HEK293 (cell line): ENCODE data around the gene POU5F1.
"Not testable (repeated sequence)": the region's sequence is repeated elsewhere in the genome, so short reads cannot be mapped to it uniquely, and the experiment has no call there.

Experiments used
- CTCF ChIA-PET: fragments of 350-600 bp; formaldehyde crosslinking; extraction: SDS; loops from one replicate; lab custom pipeline; 2021; ENCODE audit warnings: antibody characterized with exemption; lab: Yijun Ruan, JAX
- POLR2A ChIA-PET: fragments of 300-600 bp; formaldehyde crosslinking; extraction: SDS; loops from one replicate; lab custom pipeline; 2020; ENCODE audit warnings: antibody characterized with exemption, inconsistent platforms; lab: Yijun Ruan, JAX
- H3K27ac ChIP-seq: fragments of 200-500 bp; sonication (Bioruptor generic); 2 replicates; pipeline ENCODE4 v1.5.1; 2014; ENCODE audit warnings: low read depth, low read length, control low read depth, inconsistent platforms; ENCODE audit errors: extremely low read depth
- H3K36me3 ChIP-seq, 2 experiments: fragments of 200-500 bp in 1 of 2; sonication (Bioruptor generic) in 1 of 2; 1 replicate in 1 of 2; 2 replicates in 1 of 2; pipeline ENCODE4 v1.5.1; 2014 to 2017; ENCODE audit warnings: inconsistent platforms in 2 of 2, low read length in 2 of 2; ENCODE audit not compliant: control insufficient read depth in 2 of 2, insufficient read depth in 1 of 2
- H3K4me1 ChIP-seq: fragments of 200-500 bp; sonication (Bioruptor generic); 2 replicates; pipeline ENCODE4 v1.5.1; 2014; ENCODE audit warnings: mild to moderate bottlenecking, low read length, inconsistent platforms; ENCODE audit not compliant: control insufficient read depth, insufficient read depth
- H3K4me3 ChIP-seq: 2 replicates; pipeline ENCODE4 v1.5.1; 2011; ENCODE audit warnings: low read depth, mild to moderate bottlenecking, control low read depth, low read length, moderate library complexity
- H3K9me3 ChIP-seq: fragments of 200-500 bp; sonication (Bioruptor generic); 2 replicates; pipeline ENCODE4 v1.5.1; 2014; ENCODE audit warnings: low read depth, low read length, inconsistent platforms; ENCODE audit not compliant: control insufficient read depth, insufficient read depth
- KLF7 ChIP-seq: fragments of 450-650 bp; formaldehyde crosslinking; IDR thresholded peaks from 2 replicates; pipeline ENCODE4 v1.5.1; 2016; ENCODE audit warnings: missing biosample characterization, missing genetic modification characterization, borderline replicate concordance
- SP2 ChIP-seq: fragments of 450-650 bp; formaldehyde crosslinking; IDR thresholded peaks from 2 replicates; pipeline ENCODE4 v1.5.1; 2016; ENCODE audit warnings: missing biosample characterization, missing genetic modification characterization
- ZBTB1 ChIP-seq: fragments of 450-650 bp; formaldehyde crosslinking; IDR thresholded peaks from 2 replicates; pipeline ENCODE4 v1.5.1; 2016; ENCODE audit warnings: missing biosample characterization, missing genetic modification characterization
- ZBTB20 ChIP-seq: fragments of 450-650 bp; formaldehyde crosslinking; IDR thresholded peaks from 2 replicates; pipeline ENCODE4 v1.5.1; 2016; ENCODE audit warnings: missing biosample characterization, missing genetic modification characterization
- ZBTB8A ChIP-seq: fragments of 450-650 bp; formaldehyde crosslinking; IDR thresholded peaks from 2 replicates; pipeline ENCODE4 v1.5.1; 2016; ENCODE audit warnings: missing biosample characterization, missing genetic modification characterization
- ZFP41 ChIP-seq: fragments of 450-650 bp; formaldehyde crosslinking; IDR thresholded peaks from 2 replicates; pipeline ENCODE4 v1.5.1; 2016; ENCODE audit warnings: missing biosample characterization, missing genetic modification characterization, borderline replicate concordance
- ZNF132 ChIP-seq: fragments of 450-650 bp; formaldehyde crosslinking; IDR thresholded peaks from 2 replicates; pipeline ENCODE4 v1.5.1; 2017; ENCODE audit warnings: missing biosample characterization, missing genetic modification characterization, borderline replicate concordance
- ZNF169 ChIP-seq: fragments of 450-650 bp; formaldehyde crosslinking; IDR thresholded peaks from 2 replicates; pipeline ENCODE4 v1.5.1; 2016; ENCODE audit warnings: missing biosample characterization, missing genetic modification characterization
- ZNF174 ChIP-seq: fragments of 450-650 bp; formaldehyde crosslinking; IDR thresholded peaks from 2 replicates; pipeline ENCODE4 v1.5.0; 2017; ENCODE audit warnings: missing biosample characterization, mild to moderate bottlenecking, missing genetic modification characterization
- ZNF175 ChIP-seq: fragments of 450-650 bp; formaldehyde crosslinking; IDR thresholded peaks from 2 replicates; pipeline ENCODE4 v1.5.1; 2016; ENCODE audit warnings: missing biosample characterization, missing genetic modification characterization
- ZNF184 ChIP-seq: fragments of 450-650 bp; IDR thresholded peaks from 2 replicates; pipeline ENCODE4 v1.5.1; 2018; ENCODE audit warnings: missing biosample characterization, mild to moderate bottlenecking, missing genetic modification characterization
- ZNF473 ChIP-seq: fragments of 450-650 bp; formaldehyde crosslinking; IDR thresholded peaks from 2 replicates; pipeline ENCODE4 v1.5.1; 2017; ENCODE audit warnings: missing biosample characterization, missing genetic modification characterization
- ZNF544 ChIP-seq: fragments of 450-650 bp; formaldehyde crosslinking; IDR thresholded peaks from 2 replicates; pipeline ENCODE4 v1.5.0; 2017; ENCODE audit warnings: missing biosample characterization, missing genetic modification characterization
- ZNF585B ChIP-seq: fragments of 450-650 bp; formaldehyde crosslinking; IDR thresholded peaks from 2 replicates; pipeline ENCODE4 v1.5.1; 2016; ENCODE audit warnings: missing biosample characterization, missing genetic modification characterization
- ZNF600 ChIP-seq: fragments of 450-650 bp; formaldehyde crosslinking; IDR thresholded peaks from 2 replicates; pipeline ENCODE4 v1.5.1; 2016; ENCODE audit warnings: missing biosample characterization, missing genetic modification characterization
- ZNF664 ChIP-seq: fragments of 450-650 bp; formaldehyde crosslinking; IDR thresholded peaks from 2 replicates; pipeline ENCODE4 v1.5.1; 2016; ENCODE audit warnings: missing biosample characterization, missing genetic modification characterization
- ZNF677 ChIP-seq: fragments of 450-650 bp; IDR thresholded peaks from 2 replicates; pipeline ENCODE4 v1.5.0; 2018; ENCODE audit warnings: missing biosample characterization, mild to moderate bottlenecking, missing genetic modification characterization, moderate library complexity
- ZNF791 ChIP-seq: fragments of 450-650 bp; formaldehyde crosslinking; IDR thresholded peaks from 2 replicates; pipeline ENCODE4 v1.5.1; 2016; ENCODE audit warnings: missing biosample characterization, missing genetic modification characterization

POU5F1 gene

DNA sequence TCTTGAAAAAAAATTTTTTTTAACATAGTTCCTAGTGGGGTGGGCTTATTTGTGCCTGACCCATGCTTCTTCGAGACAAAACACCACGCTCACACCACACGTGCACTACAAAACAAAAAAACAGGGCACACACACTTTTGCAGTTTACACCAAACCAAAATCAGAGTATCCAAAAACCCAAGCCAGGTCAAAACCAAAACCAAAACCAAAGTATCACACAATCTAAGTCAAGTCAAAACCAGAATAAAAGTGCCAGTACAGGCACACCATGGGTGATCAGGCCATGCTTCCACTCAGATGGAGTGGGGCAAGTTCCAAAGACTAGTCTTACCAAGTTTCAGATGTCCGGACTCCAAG lies 15.2 kb upstream of the POU5F1 start:
- H3K36me3 ChIP-seq, H3K27ac ChIP-seq, CTCF ChIA-PET, H3K4me3 ChIP-seq, POLR2A ChIA-PET, H3K4me1 ChIP-seq, H3K9me3 ChIP-seq: not testable (repeated sequence)
- 0 out of 2 replicates have a peak, but pooled peaks have one; percentile 37 for TF ChIP-seq ZNF677 (tag by site-specific recombination)

GRCh38 chr6:31183859-31184258 lies 13.4 kb upstream of the POU5F1 start:
- ChIA-PET POLR2A (interaction anchor here (1.8 kb wide), 1 partner anchor 33 kb away, joined by 4 read pairs; no protein-coding TSS in a partner anchor), CTCF (interaction anchor here (1.0 to 2.0 kb wide), 4 partner anchors 9 to 258 kb away, joined by 3 to 10 read pairs (median 6); no protein-coding TSS in a partner anchor)
- H3K27ac ChIP-seq, H3K4me3 ChIP-seq, H3K4me1 ChIP-seq, H3K9me3 ChIP-seq, H3K36me3 ChIP-seq: not testable (repeated sequence)

DNA sequence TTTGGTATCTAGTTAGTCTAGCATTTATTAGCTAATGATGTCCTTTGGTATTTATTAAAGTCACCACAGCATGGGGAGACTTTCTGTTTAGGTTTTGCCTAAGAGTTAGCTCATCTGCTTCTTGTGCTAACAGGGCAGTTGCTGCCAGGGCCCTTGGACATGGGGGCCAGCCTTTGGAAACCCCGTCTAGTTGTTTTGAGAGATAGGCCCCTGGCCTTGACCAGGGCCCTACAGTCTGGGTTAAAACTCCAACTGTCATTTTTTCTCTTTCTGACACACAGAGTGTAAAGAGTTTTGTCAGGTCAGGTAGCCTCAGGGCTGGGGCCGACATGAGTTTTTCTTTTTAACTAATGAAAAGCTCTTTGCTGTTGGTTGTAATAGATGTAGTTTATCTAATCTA lies 12.8 kb upstream of the POU5F1 start:
- ChIA-PET POLR2A (interaction anchor here (1.8 kb wide), 1 partner anchor 32 kb away, joined by 4 read pairs; no protein-coding TSS in a partner anchor), CTCF (interaction anchor here (0.7 to 2.0 kb wide), 7 partner anchors 9 to 259 kb away, joined by 3 to 10 read pairs (median 4); no protein-coding TSS in a partner anchor)
- H3K9me3 ChIP-seq, H3K4me1 ChIP-seq, H3K36me3 ChIP-seq, H3K4me3 ChIP-seq, H3K27ac ChIP-seq: not testable (repeated sequence)

DNA sequence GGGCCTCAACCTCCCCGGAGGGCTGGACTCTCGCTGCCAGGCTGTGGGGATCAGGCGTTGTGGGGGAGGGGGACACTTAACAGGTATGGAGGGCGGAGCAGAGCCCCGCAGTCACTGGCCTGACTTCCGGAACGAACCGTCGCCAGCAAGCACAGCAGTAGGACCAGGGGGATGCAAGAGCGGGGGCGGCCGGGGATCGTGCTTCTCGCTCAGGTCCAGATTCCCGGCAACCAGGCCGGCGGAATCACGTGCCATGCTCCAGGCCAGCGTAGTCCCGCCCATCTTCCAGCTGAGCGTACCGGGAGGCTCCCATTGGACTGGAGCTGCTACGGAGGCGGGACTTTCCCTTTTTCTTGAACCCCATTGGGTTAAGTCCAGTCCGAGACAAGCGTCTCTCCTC lies 10.0 kb upstream of the POU5F1 start:
- POLR2A ChIA-PET: no interaction called here
- no peaks in the 10 kb centered on the region for H3K36me3 ChIP-seq
- no peaks in the 10 kb centered on the region for H3K9me3 ChIP-seq
- H3K4me1 ChIP-seq: no peaks in the 10 kb centered on the region
- no peak overlapping the region for H3K27ac ChIP-seq
- TF ChIP-seq SP2: peak; percentile 23
- no peak for TF ChIP-seq ZNF585B (tag by site-specific recombination)
- CTCF ChIA-PET: no interaction called here
- no peak overlapping the region for H3K4me3 ChIP-seq

- H3K9me3 ChIP-seq: no peaks in the 10 kb centered on the region
- H3K27ac ChIP-seq: no peak overlapping the region
- H3K4me1 ChIP-seq: no peaks in the 10 kb centered on the region
- TF ChIP-seq ZNF473: no peak
- TF ChIP-seq ZBTB20 (tag by site-specific recombination): no peak
- no peak for TF ChIP-seq ZBTB1 (tag by site-specific recombination)
- no peak for TF ChIP-seq ZNF184 (tag by site-specific recombination)
- no peak for TF ChIP-seq ZNF175
- TF ChIP-seq ZNF664 (tag by site-specific recombination): no peak
- TF ChIP-seq ZNF600 (tag by site-specific recombination): no peak
- TF ChIP-seq KLF7 (tag by site-specific recombination): no peak
- TF ChIP-seq ZBTB8A (tag by site-specific recombination): no peak
- no peak for TF ChIP-seq ZNF169 (tag by site-specific recombination)
- no peak for TF ChIP-seq ZNF174 (tag by site-specific recombination)
- no peak for TF ChIP-seq ZFP41 (tag by site-specific recombination)
- TF ChIP-seq ZNF132 (tag by site-specific recombination): no peak
- TF ChIP-seq ZNF544 (tag by site-specific recombination): no peak
- no peak for TF ChIP-seq ZNF791 (tag by site-specific recombination)
- CTCF ChIA-PET: interaction anchor here (1.2 kb wide), 1 partner anchor 187 kb away, joined by 5 read pairs; no protein-coding TSS in a partner anchor
- no peak overlapping the region for H3K4me3 ChIP-seq
- no peaks in the 10 kb centered on the region for H3K36me3 ChIP-seq
- POLR2A ChIA-PET: interaction anchor here (0.5 kb wide), 1 partner anchor 28 kb away, joined by 3 read pairs; no protein-coding TSS in a partner anchor
These were observed 9.4 kb upstream of the POU5F1 start for GRCh38 chr6:31179896-31180295.
